Endothelial cell of umbilical vein (primary cell): ENCODE data around the gene TAF3.

ENCODE experiments used
- CTCF ChIP-seq, 2 donors: IDR thresholded peaks; 1 replicate in 1 of 2; 2 replicates in 1 of 2; pipeline ENCODE4 v1.5.1; 2011; ENCODE audit warnings: low read length in 2 of 2, mild to moderate bottlenecking in 2 of 2, moderate library complexity in 2 of 2, control low read depth in 1 of 2, inconsistent platforms in 1 of 2, low read depth in 1 of 2; ENCODE audit not compliant: insufficient read depth in 1 of 2; ENCODE audit errors: extremely low read depth in 1 of 2
- EZH2 ChIP-seq: IDR thresholded peaks from 2 replicates; pipeline ENCODE4 v1.6.1; 2012; ENCODE audit warnings: borderline replicate concordance, low read depth, mild to moderate bottlenecking, moderate library complexity, low read length, inconsistent platforms; ENCODE audit not compliant: severe bottlenecking
- MYC ChIP-seq: IDR thresholded peaks from one replicate; pipeline ENCODE4 v1.6.1; 2011; ENCODE audit warnings: mild to moderate bottlenecking, low read depth, low read length
- POLR2A ChIP-seq: IDR thresholded peaks from 2 replicates; pipeline ENCODE4 v1.6.1; 2012; ENCODE audit warnings: low read depth, mild to moderate bottlenecking, control low read depth, low read length
- POLR2AphosphoS5 ChIP-seq: IDR thresholded peaks from 2 replicates; pipeline ENCODE4 v1.6.1; 2012; ENCODE audit warnings: low read depth, mild to moderate bottlenecking, control low read depth, low read length, moderate library complexity; ENCODE audit not compliant: insufficient read depth

- TF ChIP-seq POLR2A (no peak), POLR2AphosphoS5 (no peak), CTCF (IDR thresholded peaks at IDR 0.05; ENCODE audit: extremely low read depth in 1 of 2, insufficient read depth in 1 of 2, low read depth in 1 of 2, low read length in 2 of 2) (no peak), EZH2 (no peak), MYC (no peak)
Observed at GRCh38 chr10:7950981-7951847, 132.9 kb downstream of the TAF3 start.
